KOPT-K1 (cell line): Measurements from ENCODE around the gene SLC16A7.

ENCODE experiments used
- H3K27ac ChIP-seq: fragments of 200-600 bp; sonication (generic); 2 replicates; pipeline ENCODE4 v1.5.1; 2016; ENCODE audit warnings: antibody characterized with exemption, mild to moderate bottlenecking, low read depth, low read length; ENCODE audit not compliant: poor library complexity, severe bottlenecking
- H3K36me3 ChIP-seq: fragments of 200-600 bp; sonication (generic); 2 replicates; pipeline ENCODE4 v1.5.1; 2017; ENCODE audit warnings: antibody characterized with exemption, mild to moderate bottlenecking, low read length, moderate library complexity; ENCODE audit not compliant: insufficient read depth
- H3K9me3 ChIP-seq: fragments of 200-600 bp; sonication (generic); 2 replicates; pipeline ENCODE4 v1.5.1; 2017; ENCODE audit warnings: antibody characterized with exemption, low read length, mild to moderate bottlenecking; ENCODE audit not compliant: insufficient read depth, poor library complexity, severe bottlenecking

SLC16A7 gene

GRCh38 chr12:59672273-59672672 lies 76.4 kb downstream of the SLC16A7 start:
- Histone ChIP-seq H3K9me3 (peaks cover 25% of the 10 kb centered on the region), H3K36me3 (0 out of 2 replicates have a peak, but pooled peaks cover 7% of the 10 kb centered on the region), H3K27ac (no peak overlapping the region)

- no peak overlapping the region for H3K27ac ChIP-seq
- peaks cover 32% of the 10 kb centered on the region for H3K9me3 ChIP-seq
- H3K36me3 ChIP-seq: peaks cover 11% of the 10 kb centered on the region; the same call in 1 of the 2 replicates
Measured at GRCh38 chr12:59675461-59675860, 79.6 kb downstream of the SLC16A7 start.

DNA sequence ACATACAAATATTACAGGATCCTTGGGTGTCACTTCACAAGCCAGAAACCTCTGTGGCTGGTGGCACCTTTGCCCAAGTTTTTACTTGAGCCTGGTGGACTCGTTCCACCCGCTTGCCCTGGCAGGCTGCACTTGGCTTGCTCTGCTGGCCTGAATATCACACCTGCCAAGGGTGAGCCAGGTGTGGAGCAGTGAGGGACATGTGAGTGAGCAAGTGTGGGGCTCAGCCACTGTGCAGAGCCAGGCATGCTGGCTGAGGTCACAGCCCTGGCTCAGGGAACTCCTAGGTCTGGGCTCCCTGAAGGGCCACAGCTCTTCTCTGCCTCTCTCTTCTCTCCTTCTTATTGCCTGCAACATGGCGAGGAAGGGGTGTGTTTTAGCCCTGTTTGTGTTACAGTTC lies 82.0 kb downstream of the SLC16A7 start:
- Histone ChIP-seq H3K27ac (no peak overlapping the region), H3K9me3 (peaks cover 41% of the 10 kb centered on the region), H3K36me3 (peaks cover 11% of the 10 kb centered on the region; the same call in 1 of the 2 replicates)

- Histone ChIP-seq H3K27ac (no peak overlapping the region), H3K36me3 (peaks cover 11% of the 10 kb centered on the region; the same call in 1 of the 2 replicates), H3K9me3 (peaks cover 41% of the 10 kb centered on the region)
Measured at GRCh38 chr12:59678759-59679411, 83.1 kb downstream of the SLC16A7 start.

DNA sequence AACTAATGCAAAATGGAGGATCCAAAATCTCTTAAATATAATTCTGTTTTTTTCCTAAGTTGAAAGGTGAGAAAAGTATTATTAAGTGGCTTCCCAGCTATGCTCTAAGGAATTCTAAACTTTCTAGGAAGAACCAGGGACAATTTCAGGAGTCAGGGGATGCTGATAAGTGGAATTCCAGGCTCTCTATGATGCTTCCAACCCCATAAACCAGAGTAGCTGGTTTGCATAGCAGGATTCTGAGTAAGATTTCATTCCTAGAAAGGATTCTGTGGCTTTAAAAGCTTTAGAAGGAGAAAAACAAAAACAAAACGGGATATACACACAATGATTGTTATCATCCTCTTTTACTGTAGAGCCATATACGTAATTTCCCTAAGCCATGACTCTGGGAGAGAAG lies 93.9 kb downstream of the SLC16A7 start:
- H3K27ac ChIP-seq: no peak overlapping the region
- H3K36me3 ChIP-seq: no peaks in the 10 kb centered on the region
- peaks cover 8% of the 10 kb centered on the region for H3K9me3 ChIP-seq

- H3K36me3 ChIP-seq: no peaks in the 10 kb centered on the region
- peaks cover 8% of the 10 kb centered on the region for H3K9me3 ChIP-seq
- no peak overlapping the region for H3K27ac ChIP-seq
Measured at GRCh38 chr12:59695379-59695778, 99.5 kb downstream of the SLC16A7 start.

DNA sequence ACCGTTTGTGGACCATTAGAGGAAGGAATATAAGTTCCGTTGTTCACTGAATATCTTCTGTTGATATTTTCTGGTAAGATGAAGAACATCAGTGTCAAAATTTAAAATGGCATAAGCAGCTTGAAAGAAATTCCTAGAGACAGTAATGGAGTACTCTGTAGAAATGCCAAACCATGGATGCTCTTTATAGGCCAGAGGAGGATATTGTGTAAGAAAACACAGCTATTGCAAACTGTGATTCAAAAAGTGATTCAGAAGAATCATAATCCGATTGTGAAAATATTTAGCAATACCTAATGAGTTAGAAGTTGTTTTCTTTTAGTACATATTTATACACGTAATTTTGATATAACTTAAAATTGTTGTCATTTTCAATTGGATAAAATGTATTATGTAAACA lies 102.8 kb downstream of the SLC16A7 start:
- H3K9me3 ChIP-seq: no peaks in the 10 kb centered on the region
- H3K36me3 ChIP-seq: no peaks in the 10 kb centered on the region
- H3K27ac ChIP-seq: no peak overlapping the region

DNA sequence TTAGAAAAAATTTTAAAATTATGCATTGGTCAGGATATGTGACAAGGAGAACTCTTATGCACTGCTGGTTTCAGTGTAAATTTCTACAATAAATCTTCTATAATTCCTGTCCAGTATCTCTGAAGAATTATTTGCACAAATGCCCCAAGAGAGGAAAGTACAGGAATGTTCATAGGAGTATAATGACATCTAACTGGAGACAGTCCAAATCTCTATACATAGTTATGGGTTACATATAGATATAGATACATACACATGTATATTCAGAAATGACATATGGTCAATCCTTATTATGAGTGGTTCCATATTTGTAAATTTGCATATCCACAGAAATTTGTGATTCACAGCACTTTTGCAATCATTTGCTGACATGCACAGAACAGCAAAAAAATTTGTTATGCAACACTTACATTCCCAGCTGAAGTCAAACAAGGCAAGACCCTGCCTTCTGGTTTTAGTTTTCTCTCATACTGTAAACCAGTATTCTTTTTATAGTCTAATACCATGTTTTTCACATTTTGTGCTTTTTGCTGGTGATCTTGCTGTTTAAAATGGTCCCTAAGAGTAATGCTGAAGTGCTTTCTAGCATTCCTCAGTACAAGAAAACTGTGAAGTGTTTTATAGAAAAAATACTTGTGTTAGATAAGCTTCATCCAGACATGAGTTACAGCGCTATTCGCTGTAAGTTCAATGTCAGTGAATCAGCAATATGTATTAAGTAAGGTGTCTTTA lies 103.8 kb downstream of the SLC16A7 start:
- H3K27ac ChIP-seq: no peak overlapping the region
- H3K9me3 ChIP-seq: no peaks in the 10 kb centered on the region
- H3K36me3 ChIP-seq: no peaks in the 10 kb centered on the region

DNA sequence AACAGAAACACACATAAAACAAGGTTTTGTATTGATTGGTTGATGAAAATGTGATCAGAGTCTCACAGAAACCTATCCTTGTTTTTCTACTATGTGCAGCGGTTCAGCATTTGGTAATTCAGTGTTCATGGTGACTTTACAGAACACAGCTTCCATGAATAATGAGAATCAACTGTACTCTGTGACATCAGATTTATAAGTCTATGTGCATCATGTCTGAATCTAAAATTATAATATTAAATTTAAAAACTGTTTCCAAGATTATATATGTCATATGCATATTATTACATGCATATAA lies 104.3 kb downstream of the SLC16A7 start:
- H3K36me3 ChIP-seq: 0 out of 2 replicates have a peak, but pooled peaks cover 3% of the 10 kb centered on the region

GRCh38 chr12:59708064-59708463 lies 112.2 kb downstream of the SLC16A7 start:
- H3K36me3 ChIP-seq: peaks cover 22% of the 10 kb centered on the region; the same call in 1 of the 2 replicates
- no peaks in the 10 kb centered on the region for H3K9me3 ChIP-seq
- no peak overlapping the region for H3K27ac ChIP-seq

More for the DNA sequence above, 104.3 kb downstream of the SLC16A7 start:
- H3K27ac ChIP-seq: no peak overlapping the region
- H3K9me3 ChIP-seq: no peaks in the 10 kb centered on the region

DNA sequence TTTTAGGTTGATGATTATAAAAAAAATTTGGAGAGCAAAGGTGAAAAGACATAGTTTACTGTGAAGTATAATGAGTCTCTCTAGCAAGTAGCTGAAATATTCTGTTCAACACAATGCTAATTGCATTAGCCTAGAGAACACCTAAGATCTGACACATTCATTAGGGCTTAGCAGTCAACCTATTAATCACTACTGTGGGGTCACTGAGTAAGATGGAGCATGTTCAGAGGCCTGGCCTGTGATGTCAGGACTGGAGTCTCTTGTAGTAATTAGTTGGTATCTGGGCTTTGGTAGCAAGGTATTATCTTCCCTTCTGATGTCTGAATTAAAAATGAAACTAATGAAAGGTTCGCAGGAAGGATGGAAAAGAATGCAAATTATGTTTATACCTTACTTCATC lies 112.7 kb downstream of the SLC16A7 start:
- peaks cover 22% of the 10 kb centered on the region; the same call in 1 of the 2 replicates for H3K36me3 ChIP-seq
- no peak overlapping the region for H3K27ac ChIP-seq
- H3K9me3 ChIP-seq: no peaks in the 10 kb centered on the region

DNA sequence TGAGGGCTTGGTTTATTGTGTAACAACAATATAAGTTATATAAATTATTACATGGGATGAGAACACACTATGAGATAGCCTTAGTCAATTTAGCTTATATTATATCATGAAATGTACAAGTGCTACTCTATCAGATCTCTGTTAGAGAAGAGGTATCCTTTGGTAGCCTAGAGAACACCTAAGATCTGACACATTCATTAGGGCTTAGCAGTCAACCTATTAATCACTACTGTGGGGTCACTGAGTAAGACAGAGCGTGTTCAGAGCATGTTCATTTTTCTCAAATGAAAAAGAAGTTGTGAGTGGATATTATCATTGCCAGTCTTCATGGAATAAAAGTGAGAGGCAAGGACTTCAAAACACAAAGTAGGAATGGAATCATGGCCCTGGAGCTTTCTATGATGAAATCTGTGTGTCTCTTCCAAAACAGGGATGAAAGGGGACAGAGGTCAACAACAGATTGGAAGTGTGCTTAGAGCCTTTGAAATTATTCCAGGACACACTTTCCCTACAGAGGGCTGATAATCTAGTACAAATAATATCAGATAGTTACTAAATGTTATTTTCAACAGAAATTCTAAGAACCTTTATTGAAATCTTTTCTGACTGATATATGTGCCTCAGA lies 114.3 kb downstream of the SLC16A7 start:
- peaks cover 19% of the 10 kb centered on the region for H3K36me3 ChIP-seq
- no peaks in the 10 kb centered on the region for H3K9me3 ChIP-seq
- H3K27ac ChIP-seq: no peak overlapping the region

- no peak overlapping the region for H3K27ac ChIP-seq
- H3K36me3 ChIP-seq: peaks cover 14% of the 10 kb centered on the region
- no peaks in the 10 kb centered on the region for H3K9me3 ChIP-seq
Measured at GRCh38 chr12:59710964-59711363, 115.1 kb downstream of the SLC16A7 start.

DNA sequence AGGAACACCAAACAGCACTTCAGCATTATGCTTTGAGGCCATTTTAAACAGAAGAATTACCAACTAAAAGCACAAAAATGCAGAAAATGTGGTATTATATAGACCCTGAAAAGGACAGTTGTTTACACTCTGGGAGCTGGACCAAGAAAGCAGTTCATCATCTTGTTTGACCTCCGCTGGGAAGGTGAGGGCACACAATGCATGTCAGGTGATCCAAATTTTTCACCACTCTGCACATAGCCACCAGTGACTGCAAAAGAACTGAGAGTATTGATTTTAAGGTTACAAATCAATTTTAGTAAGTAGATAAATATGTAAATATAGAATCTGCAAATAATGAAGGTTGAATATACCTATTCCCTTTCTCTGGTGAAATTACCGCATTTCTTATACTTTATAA lies 119.6 kb downstream of the SLC16A7 start:
- H3K27ac ChIP-seq: no peak overlapping the region
- peaks cover 8% of the 10 kb centered on the region for H3K36me3 ChIP-seq
- no peaks in the 10 kb centered on the region for H3K9me3 ChIP-seq

DNA sequence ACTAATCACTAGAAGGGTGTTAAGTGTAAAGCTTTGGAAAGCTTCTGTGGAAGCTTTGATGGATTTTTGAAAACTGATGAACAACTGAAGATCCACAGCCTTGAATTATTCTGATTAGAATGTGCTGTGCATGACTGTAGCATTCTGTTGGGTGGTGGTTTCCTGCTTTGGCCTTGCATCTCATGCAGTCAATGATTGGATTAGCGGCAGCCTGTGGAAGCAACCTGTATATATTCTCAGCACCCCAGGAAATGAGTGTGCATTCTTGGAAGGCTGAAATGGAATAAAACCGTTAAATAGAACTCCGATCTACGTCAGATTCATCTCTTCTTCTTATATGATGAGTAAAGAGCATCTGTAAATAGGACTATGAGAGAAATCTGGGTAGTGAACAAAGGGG lies 120.2 kb downstream of the SLC16A7 start:
- Histone ChIP-seq H3K9me3 (no peaks in the 10 kb centered on the region), H3K36me3 (peaks cover 8% of the 10 kb centered on the region), H3K27ac (no peak overlapping the region)
